Right lobe of liver (tissue), 4 donors: ENCODE data around the gene FADS2.

ENCODE experiments used
- CTCF ChIP-seq, 4 donors: fragments of 200-600 bp in 3 of 4; fragments of 450-650 bp in 1 of 4; IDR thresholded peaks; one replicate each; pipeline versions ENCODE4 v1.5.1 to v1.8.0; 2016 to 2022; ENCODE audit warnings: antibody characterized with exemption in 4 of 4, mild to moderate bottlenecking in 2 of 4
- POLR2A ChIP-seq: fragments of 450-650 bp; IDR thresholded peaks from one replicate; pipeline ENCODE4 v1.6.1; 2017; ENCODE audit warnings: antibody characterized with exemption, mild to moderate bottlenecking
- donor health status: DM: no; HTN: no; CAD: no.
- donor health status: DM: no; HTN: no; CAD: no.
- donor health status: DM: no; HTN: yes; CAD: no.

GRCh38 chr11:61844909-61845565, 16.9 kb downstream of the FADS2 start:
- no peak for TF ChIP-seq CTCF (IDR thresholded peaks at IDR 0.05)
- TF ChIP-seq POLR2A = no peak
